ENCODE data around the gene HABP2. TPM values are rescaled to one million over a fixed set of nuclear protein-coding genes. Genes with fewer than 3 reads are reported as not detected.

The HABP2 gene
- total and polyA plus RNA-seq, 9 of the 15 experiments (the other 6 are each of a cell fraction or from before 2014, with no cell fraction given): 0.09 TPM; not detected in 8

- H4K20me1 ChIP-seq (replicated peaks; ENCODE audit: control insufficient read depth, insufficient read depth, low read length): no peaks in the 10 kb centered on the region
- no TSS peak for BruUV-seq (replicated peaks)
- ChIA-PET CTCF (ENCODE audit: low intra/inter-chr PET ratio) (no interaction called here), POLR2A (no interaction called here)
- no peak overlapping the region for H3K4me3 ChIP-seq
- no peak overlapping the region for H3K9ac ChIP-seq (ENCODE audit: insufficient read depth in 1 of 2, low read depth in 2 of 2, low read length in 2 of 2)
- H3K27ac ChIP-seq (ENCODE audit: extremely low read depth, low read depth, low read length): no peak overlapping the region
- no peak overlapping the region for H2AFZ ChIP-seq (ENCODE audit: low read depth, low read length)
- WGBS (ENCODE audit: insufficient coverage, low coverage, missing lambda C conversion rate): 21% methylated on average over 2 of the region's 3 CpGs
- H3K27me3 ChIP-seq (ENCODE audit: control insufficient read depth in 2 of 2, insufficient read depth in 2 of 2, low read length in 2 of 2): no peaks in the 10 kb centered on the region
- DNase-seq (ENCODE audit: extremely low read depth in 1 of 4, low spot score in 3 of 4): no peak
- no peaks in the 10 kb centered on the region for H3K9me1 ChIP-seq (ENCODE audit: control insufficient read depth, insufficient read depth, low read length)
- FAIRE-seq: no peak
- intact Hi-C loops (cut with micrococcal nuclease): loop anchor here (10.0 kb wide), 1 partner anchor 176 kb away; no protein-coding TSS in a partner anchor
- no peak overlapping the region for H3K4me2 ChIP-seq (ENCODE audit: insufficient read depth, low read length)
- H3K79me2 ChIP-seq (ENCODE audit: control insufficient read depth, insufficient read depth, low read length): no peaks in the 10 kb centered on the region
- no peaks in the 10 kb centered on the region for H3K36me3 ChIP-seq (ENCODE audit: control insufficient read depth, insufficient read depth, low read length)
- peaks cover 3 to 19% of the 10 kb centered on the region in 2 experiments; a peak in 3 of 5 replicates for H3K4me1 ChIP-seq (replicated peaks in 1 of 2; ENCODE audit: control insufficient read depth in 2 of 2, insufficient read depth in 2 of 2, low read length in 2 of 2)
- no peaks in the 10 kb centered on the region for H3K9me3 ChIP-seq (replicated peaks; ENCODE audit: control insufficient read depth, insufficient read depth, low read depth, low read length)
- in situ Hi-C loops (cut with MboI): no loop called here
- no peak for ATAC-seq
- TF ChIP-seq, protein P1, sequence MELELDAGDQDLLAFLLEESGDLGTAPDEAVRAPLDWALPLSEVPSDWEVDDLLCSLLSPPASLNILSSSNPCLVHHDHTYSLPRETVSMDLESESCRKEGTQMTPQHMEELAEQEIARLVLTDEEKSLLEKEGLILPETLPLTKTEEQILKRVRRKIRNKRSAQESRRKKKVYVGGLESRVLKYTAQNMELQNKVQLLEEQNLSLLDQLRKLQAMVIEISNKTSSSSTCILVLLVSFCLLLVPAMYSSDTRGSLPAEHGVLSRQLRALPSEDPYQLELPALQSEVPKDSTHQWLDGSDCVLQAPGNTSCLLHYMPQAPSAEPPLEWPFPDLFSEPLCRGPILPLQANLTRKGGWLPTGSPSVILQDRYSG (tag; conservative IDR thresholded peaks at IDR 0.05; ENCODE audit: low read depth): no peak
- no peak for TF ChIP-seq HMG20A (CRISPR knock-in tag; conservative IDR thresholded peaks at IDR 0.05)
- TF ChIP-seq ARID4B (CRISPR knock-in tag; IDR thresholded peaks at IDR 0.05): no peak
- no peak for TF ChIP-seq ZNF76 (CRISPR knock-in tag; IDR thresholded peaks at IDR 0.05; ENCODE audit: borderline replicate concordance)
- no peak for TF ChIP-seq ZNF277 (CRISPR knock-in tag; IDR thresholded peaks at IDR 0.05; ENCODE audit: borderline replicate concordance)
- no peak for TF ChIP-seq PHF20 (IDR thresholded peaks at IDR 0.05; ENCODE audit: partially characterized antibody)
- TF ChIP-seq KLF16 (IDR thresholded peaks at IDR 0.05): no peak
- no peak for TF ChIP-seq HOMEZ (CRISPR knock-in tag; IDR thresholded peaks at IDR 0.05)
- TF ChIP-seq KDM5B (IDR thresholded peaks at IDR 0.05; ENCODE audit: insufficient replicate concordance, low read depth, low read length): no peak
- TF ChIP-seq, protein P2, sequence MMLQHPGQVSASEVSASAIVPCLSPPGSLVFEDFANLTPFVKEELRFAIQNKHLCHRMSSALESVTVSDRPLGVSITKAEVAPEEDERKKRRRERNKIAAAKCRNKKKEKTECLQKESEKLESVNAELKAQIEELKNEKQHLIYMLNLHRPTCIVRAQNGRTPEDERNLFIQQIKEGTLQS (IDR thresholded peaks at IDR 0.05): no peak
- TF ChIP-seq, protein P2 (CRISPR knock-in tag; conservative IDR thresholded peaks at IDR 0.05): no peak
- TF ChIP-seq PCBP2 (IDR thresholded peaks at IDR 0.05; ENCODE audit: low read depth, low read length, poor library complexity, severe bottlenecking): no peak
- no peak for TF ChIP-seq BHLHE40 (IDR thresholded peaks at IDR 0.05; ENCODE audit: low read length)
These were observed 8.4 kb downstream of the HABP2 start for GRCh38 chr10:113561214-113561613.
